ENCODE data around the gene PPP2R5C. TPM values are rescaled to one million over a fixed set of nuclear protein-coding genes. Genes with fewer than 3 reads are reported as not detected.

Gene PPP2R5C
- total RNA-seq, 1 experiment from 2014 or later: 89.9 TPM

DNA sequence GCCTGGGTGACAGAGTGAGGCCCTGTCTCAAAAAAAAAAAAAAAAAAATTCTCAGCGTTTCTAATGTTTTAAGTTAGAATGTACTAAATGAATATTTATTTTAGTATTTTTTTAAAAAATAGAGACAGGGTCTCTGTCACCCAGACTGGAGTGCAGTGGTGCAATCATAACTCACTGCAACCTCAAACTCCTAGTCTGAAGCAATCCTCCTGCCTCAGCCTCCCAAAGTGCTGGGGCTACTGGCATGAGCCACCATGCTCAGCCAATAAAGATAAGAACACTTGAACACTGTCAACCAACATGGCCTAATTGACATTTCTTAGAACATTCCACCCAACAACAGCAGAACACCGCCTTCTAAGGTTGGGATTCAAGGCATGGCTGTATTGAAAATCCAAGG lies 197.8 kb downstream of the PPP2R5C start:
- ATAC-seq (no peak), DNase-seq (ENCODE audit: low spot score) (no peak)
- peaks cover 39% of the 10 kb centered on the region for H3K27me3 Mint-ChIP-seq (ENCODE audit: low read depth)
- no peak for TF ChIP-seq MYBL2 (CRISPR knock-in tag; IDR thresholded peaks at IDR 0.05)
- TF ChIP-seq TEAD1 (CRISPR knock-in tag; IDR thresholded peaks at IDR 0.05): no peak
- POLR2A ChIA-PET: no interaction called here
- no peaks in the 10 kb centered on the region for H3K9me3 Mint-ChIP-seq
- no peaks in the 10 kb centered on the region for H3K36me3 Mint-ChIP-seq
- peaks cover 17% of the 10 kb centered on the region for H3K4me1 Mint-ChIP-seq
- no peak overlapping the region for H3K4me3 Mint-ChIP-seq
- H3K27ac Mint-ChIP-seq: no peak overlapping the region
- CTCF ChIA-PET: interaction anchor here (0.7 to 1.3 kb wide), 6 partner anchors 14 to 199 kb away, joined by 3 to 7 read pairs (median 4); no protein-coding TSS in a partner anchor

DNA sequence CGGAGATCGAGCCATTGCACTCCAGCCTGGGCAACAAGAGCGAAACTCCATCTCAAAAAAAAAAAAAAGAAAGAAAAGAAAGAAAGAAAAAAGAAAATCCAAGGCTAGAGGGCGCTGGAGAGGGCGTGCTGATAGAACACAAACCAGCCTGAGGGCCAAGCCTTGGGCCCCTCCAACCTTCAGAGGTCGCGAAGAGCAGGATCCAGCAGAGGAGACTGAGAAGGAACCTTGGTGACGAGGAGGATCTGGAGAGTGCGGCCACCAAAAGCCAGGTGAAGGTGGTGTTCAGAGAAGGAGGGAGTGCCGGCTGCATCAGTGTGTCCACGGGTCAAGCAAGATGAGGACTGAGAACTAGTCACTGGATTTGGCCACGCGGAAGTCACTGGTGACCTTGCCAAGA lies 198.7 kb downstream of the PPP2R5C start:
- peaks cover 17% of the 10 kb centered on the region for H3K4me1 Mint-ChIP-seq
- peaks cover 39% of the 10 kb centered on the region for H3K27me3 Mint-ChIP-seq (ENCODE audit: low read depth)
- H3K27ac Mint-ChIP-seq: peak overlapping the region; percentile 4; the same call in 1 of the 2 replicates
- TF ChIP-seq, protein P1, sequence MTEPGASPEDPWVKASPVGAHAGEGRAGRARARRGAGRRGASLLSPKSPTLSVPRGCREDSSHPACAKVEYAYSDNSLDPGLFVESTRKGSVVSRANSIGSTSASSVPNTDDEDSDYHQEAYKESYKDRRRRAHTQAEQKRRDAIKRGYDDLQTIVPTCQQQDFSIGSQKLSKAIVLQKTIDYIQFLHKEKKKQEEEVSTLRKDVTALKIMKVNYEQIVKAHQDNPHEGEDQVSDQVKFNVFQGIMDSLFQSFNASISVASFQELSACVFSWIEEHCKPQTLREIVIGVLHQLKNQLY (CRISPR knock-in tag; IDR thresholded peaks at IDR 0.05): no peak
- no peak for TF ChIP-seq ZBTB21 (CRISPR knock-in tag; IDR thresholded peaks at IDR 0.05; ENCODE audit: borderline replicate concordance)
- no peak for TF ChIP-seq CBFB (CRISPR knock-in tag; IDR thresholded peaks at IDR 0.05; ENCODE audit: low read depth)
- TF ChIP-seq, protein P2, sequence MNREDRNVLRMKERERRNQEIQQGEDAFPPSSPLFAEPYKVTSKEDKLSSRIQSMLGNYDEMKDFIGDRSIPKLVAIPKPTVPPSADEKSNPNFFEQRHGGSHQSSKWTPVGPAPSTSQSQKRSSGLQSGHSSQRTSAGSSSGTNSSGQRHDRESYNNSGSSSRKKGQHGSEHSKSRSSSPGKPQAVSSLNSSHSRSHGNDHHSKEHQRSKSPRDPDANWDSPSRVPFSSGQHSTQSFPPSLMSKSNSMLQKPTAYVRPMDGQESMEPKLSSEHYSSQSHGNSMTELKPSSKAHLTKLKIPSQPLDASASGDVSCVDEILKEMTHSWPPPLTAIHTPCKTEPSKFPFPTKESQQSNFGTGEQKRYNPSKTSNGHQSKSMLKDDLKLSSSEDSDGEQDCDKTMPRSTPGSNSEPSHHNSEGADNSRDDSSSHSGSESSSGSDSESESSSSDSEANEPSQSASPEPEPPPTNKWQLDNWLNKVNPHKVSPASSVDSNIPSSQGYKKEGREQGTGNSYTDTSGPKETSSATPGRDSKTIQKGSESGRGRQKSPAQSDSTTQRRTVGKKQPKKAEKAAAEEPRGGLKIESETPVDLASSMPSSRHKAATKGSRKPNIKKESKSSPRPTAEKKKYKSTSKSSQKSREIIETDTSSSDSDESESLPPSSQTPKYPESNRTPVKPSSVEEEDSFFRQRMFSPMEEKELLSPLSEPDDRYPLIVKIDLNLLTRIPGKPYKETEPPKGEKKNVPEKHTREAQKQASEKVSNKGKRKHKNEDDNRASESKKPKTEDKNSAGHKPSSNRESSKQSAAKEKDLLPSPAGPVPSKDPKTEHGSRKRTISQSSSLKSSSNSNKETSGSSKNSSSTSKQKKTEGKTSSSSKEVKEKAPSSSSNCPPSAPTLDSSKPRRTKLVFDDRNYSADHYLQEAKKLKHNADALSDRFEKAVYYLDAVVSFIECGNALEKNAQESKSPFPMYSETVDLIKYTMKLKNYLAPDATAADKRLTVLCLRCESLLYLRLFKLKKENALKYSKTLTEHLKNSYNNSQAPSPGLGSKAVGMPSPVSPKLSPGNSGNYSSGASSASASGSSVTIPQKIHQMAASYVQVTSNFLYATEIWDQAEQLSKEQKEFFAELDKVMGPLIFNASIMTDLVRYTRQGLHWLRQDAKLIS (CRISPR knock-in tag; IDR thresholded peaks at IDR 0.05; ENCODE audit: borderline replicate concordance): no peak
- TF ChIP-seq, protein P3, sequence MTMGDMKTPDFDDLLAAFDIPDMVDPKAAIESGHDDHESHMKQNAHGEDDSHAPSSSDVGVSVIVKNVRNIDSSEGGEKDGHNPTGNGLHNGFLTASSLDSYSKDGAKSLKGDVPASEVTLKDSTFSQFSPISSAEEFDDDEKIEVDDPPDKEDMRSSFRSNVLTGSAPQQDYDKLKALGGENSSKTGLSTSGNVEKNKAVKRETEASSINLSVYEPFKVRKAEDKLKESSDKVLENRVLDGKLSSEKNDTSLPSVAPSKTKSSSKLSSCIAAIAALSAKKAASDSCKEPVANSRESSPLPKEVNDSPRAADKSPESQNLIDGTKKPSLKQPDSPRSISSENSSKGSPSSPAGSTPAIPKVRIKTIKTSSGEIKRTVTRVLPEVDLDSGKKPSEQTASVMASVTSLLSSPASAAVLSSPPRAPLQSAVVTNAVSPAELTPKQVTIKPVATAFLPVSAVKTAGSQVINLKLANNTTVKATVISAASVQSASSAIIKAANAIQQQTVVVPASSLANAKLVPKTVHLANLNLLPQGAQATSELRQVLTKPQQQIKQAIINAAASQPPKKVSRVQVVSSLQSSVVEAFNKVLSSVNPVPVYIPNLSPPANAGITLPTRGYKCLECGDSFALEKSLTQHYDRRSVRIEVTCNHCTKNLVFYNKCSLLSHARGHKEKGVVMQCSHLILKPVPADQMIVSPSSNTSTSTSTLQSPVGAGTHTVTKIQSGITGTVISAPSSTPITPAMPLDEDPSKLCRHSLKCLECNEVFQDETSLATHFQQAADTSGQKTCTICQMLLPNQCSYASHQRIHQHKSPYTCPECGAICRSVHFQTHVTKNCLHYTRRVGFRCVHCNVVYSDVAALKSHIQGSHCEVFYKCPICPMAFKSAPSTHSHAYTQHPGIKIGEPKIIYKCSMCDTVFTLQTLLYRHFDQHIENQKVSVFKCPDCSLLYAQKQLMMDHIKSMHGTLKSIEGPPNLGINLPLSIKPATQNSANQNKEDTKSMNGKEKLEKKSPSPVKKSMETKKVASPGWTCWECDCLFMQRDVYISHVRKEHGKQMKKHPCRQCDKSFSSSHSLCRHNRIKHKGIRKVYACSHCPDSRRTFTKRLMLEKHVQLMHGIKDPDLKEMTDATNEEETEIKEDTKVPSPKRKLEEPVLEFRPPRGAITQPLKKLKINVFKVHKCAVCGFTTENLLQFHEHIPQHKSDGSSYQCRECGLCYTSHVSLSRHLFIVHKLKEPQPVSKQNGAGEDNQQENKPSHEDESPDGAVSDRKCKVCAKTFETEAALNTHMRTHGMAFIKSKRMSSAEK (CRISPR knock-in tag; IDR thresholded peaks at IDR 0.05; ENCODE audit: borderline replicate concordance): no peak
- no peak for TF ChIP-seq SMAD4 (CRISPR knock-in tag; IDR thresholded peaks at IDR 0.05)
- TF ChIP-seq GRHL2 (CRISPR knock-in tag; IDR thresholded peaks at IDR 0.05; ENCODE audit: insufficient replicate concordance, severe bottlenecking): no peak
- TF ChIP-seq, protein P4, sequence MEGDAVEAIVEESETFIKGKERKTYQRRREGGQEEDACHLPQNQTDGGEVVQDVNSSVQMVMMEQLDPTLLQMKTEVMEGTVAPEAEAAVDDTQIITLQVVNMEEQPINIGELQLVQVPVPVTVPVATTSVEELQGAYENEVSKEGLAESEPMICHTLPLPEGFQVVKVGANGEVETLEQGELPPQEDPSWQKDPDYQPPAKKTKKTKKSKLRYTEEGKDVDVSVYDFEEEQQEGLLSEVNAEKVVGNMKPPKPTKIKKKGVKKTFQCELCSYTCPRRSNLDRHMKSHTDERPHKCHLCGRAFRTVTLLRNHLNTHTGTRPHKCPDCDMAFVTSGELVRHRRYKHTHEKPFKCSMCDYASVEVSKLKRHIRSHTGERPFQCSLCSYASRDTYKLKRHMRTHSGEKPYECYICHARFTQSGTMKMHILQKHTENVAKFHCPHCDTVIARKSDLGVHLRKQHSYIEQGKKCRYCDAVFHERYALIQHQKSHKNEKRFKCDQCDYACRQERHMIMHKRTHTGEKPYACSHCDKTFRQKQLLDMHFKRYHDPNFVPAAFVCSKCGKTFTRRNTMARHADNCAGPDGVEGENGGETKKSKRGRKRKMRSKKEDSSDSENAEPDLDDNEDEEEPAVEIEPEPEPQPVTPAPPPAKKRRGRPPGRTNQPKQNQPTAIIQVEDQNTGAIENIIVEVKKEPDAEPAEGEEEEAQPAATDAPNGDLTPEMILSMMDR (IDR thresholded peaks at IDR 0.05): peak; percentile 19; the same call in 1 of the 2 replicates
- CTCF ChIA-PET: interaction anchor here (0.7 to 2.0 kb wide), 9 partner anchors 13 to 420 kb away, joined by 3 to 9 read pairs (median 3); no protein-coding TSS in a partner anchor
- H3K36me3 Mint-ChIP-seq: no peaks in the 10 kb centered on the region
- H3K9me3 Mint-ChIP-seq: no peaks in the 10 kb centered on the region
- POLR2A ChIA-PET: interaction anchor here (0.7 kb wide), 1 partner anchor 661 kb away, joined by 4 read pairs; no protein-coding TSS in a partner anchor
- ATAC-seq (peak; percentile 3; the same call in 1 of the 2 replicates), DNase-seq (ENCODE audit: low spot score) (peak; percentile 44)
- H3K4me3 Mint-ChIP-seq: no peak overlapping the region

Measured in WTC11 (cell line).